Measurements from ENCODE around the gene NUP50.

Gene NUP50

GRCh38 chr22:45211435-45211834 is 47.7 kb downstream of the NUP50 start:
- no peak for DNase-seq

GRCh38 chr22:45211848-45212247 is 48.1 kb downstream of the NUP50 start:
- no peak for DNase-seq

GRCh38 chr22:45212306-45212709 is 48.6 kb downstream of the NUP50 start:
- DNase-seq = no peak

- DNase-seq = no peak
These were observed 49.4 kb downstream of the NUP50 start for GRCh38 chr22:45212992-45213751.

GRCh38 chr22:45216133-45217003 is 52.6 kb downstream of the NUP50 start:
- no peak for DNase-seq

- DNase-seq = no peak
These were observed 53.6 kb downstream of the NUP50 start for GRCh38 chr22:45217345-45217744.

GRCh38 chr22:45217806-45218205 is 54.1 kb downstream of the NUP50 start:
- no peak for DNase-seq

GRCh38 chr22:45218976-45219375 is 55.3 kb downstream of the NUP50 start:
- DNase-seq = peak in 1 of 2 experiments; percentile 22

- DNase-seq = no peak
These were observed 57.5 kb downstream of the NUP50 start for GRCh38 chr22:45221201-45221600.

GRCh38 chr22:45223304-45224117 is 59.8 kb downstream of the NUP50 start:
- no peak for DNase-seq

- DNase-seq = no peak
These were observed 60.6 kb downstream of the NUP50 start for GRCh38 chr22:45224331-45224730.

GRCh38 chr22:45224988-45225731 is 61.4 kb downstream of the NUP50 start:
- no peak for DNase-seq

- DNase-seq = no peak
These were observed 62.2 kb downstream of the NUP50 start for GRCh38 chr22:45225732-45226502.

- DNase-seq = peak in 1 of 2 experiments; percentile 3
These were observed 62.9 kb downstream of the NUP50 start for GRCh38 chr22:45226503-45227186.

- no peak for DNase-seq
These were observed 64.1 kb downstream of the NUP50 start for GRCh38 chr22:45227645-45228400.

GRCh38 chr22:45228401-45228754 is 64.7 kb downstream of the NUP50 start:
- DNase-seq = no peak

- no peak for DNase-seq
These were observed 65.5 kb downstream of the NUP50 start for GRCh38 chr22:45229181-45229580.

- DNase-seq = no peak
These were observed 66.4 kb downstream of the NUP50 start for GRCh38 chr22:45230026-45230721.

- DNase-seq = no peak
These were observed 67.6 kb downstream of the NUP50 start for GRCh38 chr22:45231293-45231692.

- no peak for DNase-seq
These were observed 69.7 kb downstream of the NUP50 start for GRCh38 chr22:45233386-45233785.

Data from NCI-H2081 (cell line).